Activated effector memory CD4-positive, alpha-beta T cell treated with anti-CD3 and anti-CD28 coated beads, Interleukin-2, amount 50 U/mL, for 16 hours (primary cell): ENCODE results near the gene PYGM.
A peak's percentile ranks its signal among the peaks of the same experiment; 100 is the strongest.

Source experiments
- DNase-seq: peaks from one replicate; pipeline ENCODE4 v3.0.0-alpha.2; 2020

The PYGM gene

DNA sequence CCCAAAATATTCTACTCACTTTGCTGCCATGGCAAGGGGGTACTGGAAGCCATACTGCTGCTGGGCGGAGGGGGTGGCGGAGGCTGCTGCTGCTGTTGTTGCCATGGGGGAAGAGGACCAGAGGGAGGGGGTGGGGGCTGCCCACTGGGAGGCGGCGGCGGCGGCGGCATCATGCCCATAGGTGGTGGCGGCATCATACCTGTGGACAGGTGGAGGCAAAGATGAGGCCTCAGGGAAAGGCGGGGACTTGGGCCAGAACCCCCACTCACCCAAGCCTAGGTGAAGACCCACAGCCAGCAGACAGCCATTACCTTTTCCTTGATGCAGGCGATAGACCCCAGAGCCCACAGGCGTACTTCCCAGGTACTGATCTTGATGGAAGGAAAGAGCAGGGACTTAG is 7.1 kb upstream of the PYGM start:
- DNase-seq = peak; percentile 57

DNA sequence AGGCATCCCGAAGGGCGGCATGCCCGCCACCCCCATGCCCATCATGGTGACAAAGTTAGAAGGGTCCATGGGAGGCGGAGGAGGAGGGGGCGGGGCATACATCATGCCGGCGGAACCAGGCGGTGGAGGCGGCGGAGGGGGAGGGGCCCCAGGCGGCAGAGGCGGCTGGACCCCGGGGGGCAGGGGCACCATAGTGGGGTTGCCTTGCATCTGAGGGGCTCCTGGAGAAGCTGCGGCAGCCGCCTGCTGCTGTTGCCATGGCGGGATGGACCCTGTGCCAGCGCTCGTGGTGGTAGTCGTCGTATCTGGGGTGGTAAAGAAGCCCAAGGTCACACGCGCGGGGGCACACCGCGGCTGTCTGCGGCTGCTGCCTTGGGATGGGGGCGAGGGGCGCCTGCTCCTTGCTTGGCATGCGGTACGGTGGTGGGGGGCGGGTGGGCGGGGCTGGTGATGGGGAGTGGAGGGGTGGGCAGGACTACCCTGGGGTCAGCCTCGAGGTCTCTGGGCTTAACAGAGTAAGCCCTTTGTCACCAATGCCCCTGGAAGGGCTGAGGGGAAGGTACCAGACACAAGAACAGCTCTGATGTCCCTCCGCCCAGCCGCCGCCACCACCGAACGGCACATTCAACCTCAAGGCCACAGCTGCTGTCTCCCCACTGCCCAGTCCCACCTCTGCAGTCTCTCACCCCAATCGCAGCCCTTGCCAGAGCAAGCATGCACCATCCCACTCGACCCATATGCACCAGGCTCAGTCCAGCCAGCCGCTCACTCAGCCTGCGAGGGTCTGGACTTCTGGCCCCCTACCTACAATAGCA is 6.3 kb upstream of the PYGM start:
- peak; percentile 65 for DNase-seq

DNA sequence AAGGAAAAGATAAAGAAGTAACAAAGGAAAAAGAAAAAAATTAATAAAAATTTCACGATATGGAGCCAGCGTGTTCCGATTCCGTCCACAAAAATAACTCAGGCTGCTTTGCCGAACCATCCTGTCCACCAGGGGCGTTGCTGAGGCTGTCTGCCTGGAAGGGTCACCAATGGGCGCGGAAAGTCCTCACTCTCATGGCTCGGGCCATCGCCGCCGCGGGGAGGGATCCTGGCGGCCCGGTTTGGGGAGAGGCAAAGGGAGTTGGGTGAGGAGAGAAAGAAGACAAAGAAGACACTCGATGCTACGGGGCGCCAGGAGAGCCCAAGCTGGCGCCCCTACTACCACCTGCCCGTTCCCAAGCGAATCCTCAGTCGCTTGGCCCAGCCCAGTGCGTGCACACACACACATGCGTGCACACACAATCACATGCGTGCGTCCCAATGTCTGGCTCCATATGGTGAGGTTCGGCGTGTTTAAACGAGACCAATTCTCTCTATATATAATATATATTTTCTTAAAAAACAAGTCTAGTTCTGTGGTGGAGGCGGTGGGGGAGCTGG is 5.6 kb upstream of the PYGM start:
- DNase-seq = peak; percentile 67

DNA sequence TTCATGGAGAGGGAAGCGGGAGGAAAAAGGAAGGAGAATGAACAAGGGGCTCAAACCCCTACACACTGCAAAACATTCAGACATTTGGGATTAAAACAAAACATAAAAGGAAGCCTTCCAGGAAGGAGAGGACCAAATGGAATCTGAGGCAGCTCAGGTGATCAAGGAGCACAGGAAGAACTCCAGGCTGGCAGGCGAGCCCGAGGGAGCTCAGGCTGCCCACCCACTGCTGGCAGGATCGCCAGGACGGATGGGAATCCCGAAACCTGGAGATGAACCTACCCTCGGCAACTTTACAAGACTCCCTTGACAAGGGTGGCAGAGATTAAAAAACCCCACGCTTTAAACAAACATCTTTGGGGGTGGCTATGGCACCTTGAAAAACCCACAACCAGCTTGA is 5.0 kb upstream of the PYGM start:
- peak; percentile 49 for DNase-seq

DNA sequence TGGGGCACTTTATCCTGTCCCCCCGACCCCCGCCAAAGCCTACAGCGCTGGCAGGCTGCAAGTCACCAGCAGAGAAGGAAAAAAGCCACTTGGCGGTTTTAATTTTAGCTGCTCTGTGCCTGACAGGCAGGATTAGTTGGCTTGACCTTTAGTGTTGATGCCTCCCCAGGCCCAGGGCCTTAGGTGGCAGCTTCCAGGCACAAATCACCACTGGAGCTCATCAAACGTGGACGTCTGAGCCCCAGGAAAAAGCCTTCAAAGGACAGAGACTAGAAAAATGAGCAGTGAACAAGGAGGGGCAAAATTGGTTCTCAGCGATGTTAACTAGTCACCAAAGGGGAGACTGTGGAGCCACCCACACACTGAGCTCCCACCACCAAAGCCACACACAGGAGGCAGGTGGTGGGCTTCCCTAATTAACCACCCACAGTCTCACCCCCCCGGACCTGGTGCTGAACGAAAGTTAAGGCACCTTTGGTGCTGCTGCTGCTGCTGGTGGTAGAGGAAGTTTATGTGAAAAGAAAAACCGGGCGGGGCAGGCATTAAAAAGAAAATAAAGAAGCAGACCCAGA is 4.4 kb upstream of the PYGM start:
- peak; percentile 82 for DNase-seq

DNA sequence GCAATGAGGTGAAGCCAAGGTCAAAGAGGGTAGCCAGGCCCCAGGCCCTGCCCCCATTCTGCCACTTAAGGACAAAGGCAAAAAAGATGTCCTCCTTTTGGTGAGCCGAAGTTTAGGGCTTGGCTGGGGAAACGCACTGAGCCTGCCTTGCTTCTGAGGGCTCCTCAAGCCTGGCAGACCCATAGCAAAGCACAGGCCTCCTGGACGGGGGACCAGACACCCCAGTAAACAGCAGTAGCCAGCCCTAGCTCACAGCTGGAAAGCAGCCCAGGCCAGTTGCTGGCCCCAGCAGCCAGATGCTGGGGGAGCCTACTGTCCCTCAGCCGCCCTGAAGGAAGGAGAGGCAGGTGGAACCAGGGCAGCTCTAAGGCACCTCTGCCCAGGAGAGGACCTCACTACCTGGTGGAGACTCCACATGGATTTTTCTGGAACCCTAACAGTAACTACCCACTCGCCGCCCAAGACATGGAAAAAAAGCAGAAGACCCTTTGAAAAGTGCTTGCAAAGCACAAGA is 3.8 kb upstream of the PYGM start:
- peak; percentile 67 for DNase-seq

DNA sequence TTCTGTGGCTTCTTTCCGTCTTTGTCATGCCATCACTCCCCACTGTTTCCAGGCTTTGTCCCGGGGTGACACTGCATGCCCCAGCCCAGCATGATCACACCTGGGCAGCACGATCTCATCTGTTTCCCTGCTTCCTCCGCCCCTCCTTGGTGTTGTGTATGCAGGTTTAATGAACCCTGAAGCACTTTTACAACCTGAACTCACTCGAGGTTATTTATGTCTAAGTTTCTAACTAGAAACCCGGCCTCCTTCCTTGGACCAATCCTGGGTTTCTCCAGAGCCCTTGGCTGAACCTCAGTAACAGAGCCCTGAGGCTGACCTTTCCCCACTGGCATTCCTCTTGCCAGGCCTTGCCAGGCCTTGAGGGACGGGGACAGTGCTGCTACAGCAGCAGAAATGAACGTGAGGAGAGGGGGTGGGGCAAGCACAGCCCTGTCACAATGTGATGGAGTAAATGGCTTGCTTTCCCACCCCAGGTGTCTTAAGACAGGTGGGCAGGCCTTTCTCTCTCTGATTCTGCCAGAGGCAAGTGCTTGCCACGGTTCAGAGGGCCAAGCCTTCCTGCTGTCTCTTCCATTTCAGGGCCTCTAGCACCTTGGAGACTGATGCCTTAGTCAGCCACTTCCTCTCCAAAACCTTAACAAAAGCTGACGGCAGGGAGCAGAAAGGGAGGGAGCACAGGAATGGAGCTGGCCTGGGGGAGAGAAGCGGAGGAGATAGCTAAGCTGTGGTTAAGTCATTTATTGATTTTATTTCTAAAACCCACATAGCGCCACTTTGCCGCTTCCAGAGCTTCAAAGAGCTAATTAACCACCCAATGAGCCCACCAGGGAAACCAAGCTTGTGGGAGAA is 3.1 kb upstream of the PYGM start:
- peak; percentile 65 for DNase-seq

DNA sequence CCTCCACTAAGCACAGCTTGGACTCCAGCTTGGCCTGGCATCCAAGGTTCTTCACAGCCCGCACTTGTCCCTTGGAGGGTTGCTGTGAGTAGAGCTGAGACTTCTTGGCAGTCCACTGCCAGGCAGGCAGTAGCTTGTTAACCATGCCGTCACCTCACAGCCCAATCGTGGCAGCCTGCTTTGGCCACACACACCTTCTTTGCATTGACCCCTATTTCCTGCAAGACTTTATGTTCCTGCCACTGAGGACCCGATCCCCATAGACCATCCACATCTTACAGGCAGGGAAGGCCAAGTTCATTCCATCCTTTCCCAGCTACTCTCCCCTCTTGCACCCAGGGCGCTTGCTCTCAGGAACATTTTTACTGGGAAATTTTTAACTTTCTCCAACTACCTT is 2.5 kb upstream of the PYGM start:
- DNase-seq = no peak

DNA sequence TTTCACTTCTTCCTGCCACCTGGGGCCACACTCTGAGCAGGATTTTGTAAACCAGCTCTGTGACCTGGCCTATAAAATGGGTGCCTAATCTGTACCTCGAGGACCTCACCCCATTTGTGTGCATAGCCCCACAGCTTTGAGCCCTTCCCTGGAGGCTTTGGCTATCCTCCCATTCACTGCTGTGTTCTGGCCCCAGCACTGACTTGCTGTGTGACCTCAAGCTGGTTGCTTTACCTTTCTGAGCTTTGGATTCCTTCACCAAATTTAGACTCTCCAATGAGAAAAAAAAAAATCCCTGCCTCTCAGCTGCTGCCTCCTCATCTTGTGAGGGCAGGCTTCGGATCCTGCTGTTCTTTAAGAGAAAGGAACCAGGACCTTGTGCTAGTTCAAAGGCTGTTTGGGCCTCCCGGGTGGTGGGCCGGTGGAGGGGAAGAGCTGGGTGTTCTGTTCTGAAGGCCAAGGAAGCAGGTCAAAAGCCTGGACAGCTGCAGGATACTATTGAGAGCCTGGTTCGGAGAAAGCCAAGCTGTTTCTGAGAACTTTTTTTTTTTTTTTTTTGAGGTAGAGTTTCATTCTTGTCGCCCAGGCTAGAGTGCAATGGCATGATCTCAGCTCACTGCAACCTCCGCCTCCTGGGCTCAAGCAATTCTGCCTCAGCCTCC is 1.1 kb upstream of the PYGM start:
- DNase-seq = no peak

DNA sequence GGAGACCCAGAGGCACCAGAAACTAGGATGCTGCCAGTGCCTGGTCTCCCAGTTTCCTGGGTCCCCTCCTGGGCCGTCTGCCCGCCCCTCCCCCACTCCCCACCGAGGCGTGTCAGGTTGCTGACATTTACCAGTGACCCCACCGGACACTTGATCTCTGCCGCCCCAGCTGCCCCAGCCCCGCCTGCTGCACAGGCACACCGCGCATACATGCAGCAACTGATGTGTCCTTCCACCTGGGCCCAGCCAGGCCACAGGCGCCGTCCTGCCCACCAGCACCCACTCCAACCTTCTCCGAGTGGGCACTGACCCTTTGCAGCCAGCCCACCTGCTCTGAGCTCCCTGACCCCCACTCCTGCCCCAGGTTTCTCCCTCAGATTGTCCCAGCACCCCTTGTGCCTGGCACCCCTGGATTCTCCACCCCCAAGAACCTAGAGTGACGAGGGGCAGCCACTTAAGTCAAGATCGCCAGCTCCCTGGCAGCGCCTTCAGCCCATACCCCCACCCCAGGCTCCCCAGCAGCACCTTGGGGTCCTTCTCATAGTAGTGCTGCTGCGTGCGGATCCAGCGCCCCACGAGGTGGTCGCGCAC is 548 bp downstream of the PYGM start:
- DNase-seq = peak; percentile 65

DNA sequence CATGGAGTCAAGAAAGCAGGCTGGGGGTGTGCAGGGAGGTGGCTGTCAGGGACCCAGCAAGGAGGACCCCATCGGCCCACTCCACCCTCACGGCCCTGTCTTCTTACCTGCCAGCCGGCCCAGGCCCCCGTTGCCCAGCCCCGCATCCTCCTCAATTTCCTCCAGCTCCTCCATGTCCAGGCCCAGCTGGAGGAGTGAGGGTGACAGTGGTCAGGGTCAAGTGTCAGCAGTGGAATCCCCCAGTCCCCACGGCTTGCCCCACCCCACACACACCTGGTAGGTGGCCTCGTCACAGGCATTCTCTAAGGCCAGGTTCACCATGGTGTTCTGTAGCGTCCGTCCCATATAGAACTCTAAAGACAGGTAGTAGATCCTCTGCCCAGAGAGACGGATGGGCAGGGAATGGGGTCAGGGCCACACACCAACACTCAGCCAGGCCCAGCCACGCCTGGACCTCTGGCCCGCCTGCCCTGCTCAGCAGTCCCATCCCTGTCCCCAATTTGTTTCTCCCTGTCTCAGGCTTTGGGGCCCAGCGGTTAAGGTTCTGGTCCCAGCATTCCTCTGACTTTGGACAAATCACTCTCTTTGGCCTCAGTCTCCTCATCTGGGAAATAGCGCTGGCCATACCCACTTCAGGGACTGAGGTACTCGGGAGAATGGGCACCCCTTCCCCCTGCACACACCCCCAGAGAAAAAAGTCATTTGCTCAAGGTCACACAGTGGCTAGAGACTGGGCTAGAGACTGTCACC is 1.3 kb downstream of the PYGM start:
- DNase-seq = peak; percentile 59

DNA sequence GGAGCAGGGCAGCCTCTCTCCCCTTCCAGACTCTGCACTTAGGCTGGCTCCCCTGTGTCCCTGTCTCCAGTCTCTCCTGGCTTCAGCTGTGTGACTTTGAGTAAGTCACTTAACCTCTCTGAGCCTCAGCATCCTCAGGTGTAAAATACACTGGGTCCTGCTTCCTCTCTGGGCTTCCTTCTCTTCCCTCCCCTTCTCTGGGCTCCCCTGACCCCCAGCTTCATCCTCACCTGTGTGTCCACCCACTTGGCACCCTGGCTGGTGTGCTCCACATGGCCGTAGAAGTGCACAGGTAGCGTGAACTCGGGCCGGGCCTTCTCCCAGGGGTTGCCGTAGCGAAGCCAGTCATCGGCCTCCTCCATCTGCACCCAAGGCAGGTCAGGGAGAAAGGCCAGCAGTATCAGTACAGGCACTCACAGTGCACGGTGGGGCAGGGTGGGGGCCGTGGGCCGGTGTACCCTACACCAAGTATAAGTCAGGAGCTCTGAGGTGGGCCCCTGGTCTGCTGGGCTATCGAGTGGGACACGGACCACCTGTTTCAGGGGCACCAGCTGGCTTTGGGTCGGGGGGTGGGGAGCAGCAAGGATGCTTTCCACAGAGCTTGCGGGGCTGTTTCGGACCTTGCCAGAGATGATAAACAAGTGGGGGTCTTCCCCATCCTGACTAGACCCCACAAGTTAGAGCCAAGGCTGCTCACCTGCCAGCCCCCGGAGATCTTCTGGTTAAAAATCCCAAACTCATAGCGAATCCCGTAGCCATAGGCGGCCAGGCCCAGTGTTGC is 2.0 kb downstream of the PYGM start:
- DNase-seq = no peak

DNA sequence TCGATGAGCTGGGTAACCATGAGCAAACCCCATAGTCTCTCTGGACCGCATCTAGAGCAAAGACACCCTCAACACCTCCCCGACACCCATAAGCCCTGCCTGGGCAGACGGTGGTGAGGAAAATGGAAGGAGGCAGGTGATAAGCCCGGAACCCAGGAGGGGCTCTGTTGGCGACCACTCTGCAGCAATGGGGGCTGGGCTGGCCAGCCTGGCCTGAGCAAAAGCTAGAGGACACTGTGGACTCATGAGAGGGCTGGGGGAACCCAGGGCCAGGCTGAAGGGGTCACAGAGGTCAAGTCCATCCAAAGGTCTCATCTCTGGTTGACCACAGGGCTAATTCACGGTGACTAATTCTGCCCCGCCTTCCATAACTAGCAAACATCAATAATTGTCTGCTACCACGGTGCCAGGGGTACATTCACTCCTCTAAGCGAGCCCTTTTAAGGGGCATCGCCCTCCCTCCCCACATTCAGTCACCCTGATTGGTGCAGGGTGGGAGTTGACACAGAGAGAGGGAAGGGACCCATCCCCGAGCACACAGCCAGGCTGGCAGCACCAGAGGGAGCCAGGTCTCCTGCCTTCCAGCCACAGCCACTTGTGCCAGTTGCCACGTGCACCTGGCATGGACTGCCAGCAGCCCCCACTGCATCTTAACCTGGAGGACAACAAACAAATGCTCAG is 4.0 kb downstream of the PYGM start:
- peak; percentile 60 for DNase-seq

DNA sequence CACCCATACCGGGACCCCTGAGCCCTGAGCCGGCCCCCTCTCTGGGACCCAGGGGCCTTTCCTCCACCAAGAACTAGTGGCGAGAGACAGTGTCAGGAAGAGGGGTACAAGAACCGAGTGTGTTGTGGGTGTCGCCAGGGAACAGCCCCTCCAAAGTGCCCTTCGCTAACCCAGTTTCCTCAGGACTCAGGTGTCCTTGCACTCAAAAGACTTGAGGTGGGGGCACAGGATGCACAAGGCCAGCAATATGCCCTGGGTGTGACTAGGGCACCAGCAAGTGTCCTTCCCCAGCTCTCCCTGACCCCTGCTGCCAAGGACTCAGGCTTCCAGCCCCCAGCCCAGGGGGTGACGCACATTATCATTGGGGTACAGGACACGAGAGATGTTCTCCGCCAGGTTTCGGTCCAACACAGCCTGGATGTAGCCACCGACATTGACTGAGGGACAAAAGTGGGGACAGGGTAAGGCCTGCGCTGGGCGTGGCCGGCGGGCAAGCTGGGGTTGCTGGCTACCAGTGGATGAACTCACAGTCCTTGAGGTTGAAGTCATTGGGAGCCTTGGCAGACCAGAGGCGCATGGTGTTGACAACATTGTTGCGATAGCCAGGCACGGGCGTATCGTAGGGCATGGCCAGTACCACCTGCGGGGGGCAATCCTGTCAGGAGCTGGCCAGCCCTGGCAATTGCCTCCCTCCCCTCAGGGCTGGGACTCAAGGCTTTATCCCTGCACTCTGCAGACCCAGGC is 4.7 kb downstream of the PYGM start:
- DNase-seq = peak; percentile 61

DNA sequence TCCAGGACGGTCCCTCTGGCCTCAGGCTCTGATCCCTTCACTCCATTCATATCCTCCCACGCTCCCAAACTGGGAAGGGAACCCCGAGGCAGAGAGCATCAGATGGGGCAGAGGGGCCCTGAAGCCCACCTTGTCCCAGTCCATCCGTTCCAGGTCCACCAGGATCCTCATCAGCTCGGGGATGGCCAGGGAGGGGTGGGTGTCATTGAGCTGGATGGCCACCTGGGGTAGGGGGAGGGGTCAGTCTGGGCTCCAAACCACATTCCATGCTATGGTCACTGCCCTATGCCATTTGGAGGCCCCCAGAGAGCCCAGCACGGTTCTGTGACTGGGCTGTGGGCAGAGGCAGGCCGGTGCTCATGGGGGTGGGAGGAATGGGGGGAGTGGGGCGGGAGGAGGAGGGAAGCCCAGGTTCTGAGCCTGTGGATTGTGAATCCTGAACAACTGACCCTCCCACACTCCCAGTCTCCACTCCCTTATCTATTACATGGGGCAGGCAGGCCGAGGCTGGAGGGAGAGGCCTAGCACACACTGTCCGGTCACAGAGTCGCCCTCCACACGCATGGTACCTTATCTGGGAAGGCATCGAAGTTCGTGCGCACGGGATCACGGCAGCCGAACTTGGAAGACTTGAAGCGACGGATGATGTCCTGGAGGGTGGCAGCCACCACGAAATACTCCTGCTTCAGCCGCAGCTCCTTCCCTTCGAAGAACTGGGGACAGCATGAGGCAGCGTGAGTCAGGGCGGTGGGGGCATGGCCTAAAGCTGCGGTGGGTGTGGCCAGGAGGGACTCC is 5.5 kb downstream of the PYGM start:
- no peak for DNase-seq

DNA sequence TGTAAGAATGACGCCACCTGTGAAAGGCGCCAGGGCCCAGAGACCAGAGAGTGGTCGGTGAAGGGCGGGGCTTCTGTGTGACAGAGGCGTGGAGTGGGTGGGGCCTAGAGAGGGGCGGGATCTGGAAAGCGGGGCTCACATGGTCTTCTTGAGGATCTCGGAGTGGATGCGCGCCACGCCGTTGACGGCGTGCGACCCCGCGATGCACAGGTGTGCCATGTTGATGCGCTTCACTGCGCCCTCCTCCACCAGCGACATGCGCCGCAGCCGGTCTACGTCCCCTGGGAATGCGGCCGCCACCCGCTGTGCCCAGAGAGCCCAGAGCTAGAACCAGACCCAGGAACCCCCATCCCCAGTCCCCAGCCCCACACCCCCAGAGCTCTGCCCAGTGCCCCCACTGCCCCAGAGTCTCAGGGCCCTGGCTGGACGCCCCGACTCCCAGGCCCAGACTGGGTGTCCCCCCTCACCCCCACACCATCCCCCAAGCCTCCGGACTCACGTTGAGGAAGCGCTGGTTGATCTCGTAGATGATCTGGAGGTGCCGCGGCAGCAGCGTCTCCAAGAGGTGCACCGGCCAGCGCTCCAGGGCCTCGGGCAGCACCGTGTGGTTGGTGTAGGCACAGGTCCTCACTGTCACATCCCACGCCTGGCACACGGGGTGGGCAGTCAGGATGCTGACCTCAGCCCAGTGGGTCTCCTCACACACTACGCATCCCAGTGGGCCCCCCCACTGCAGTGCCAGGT is 6.2 kb downstream of the PYGM start:
- no peak for DNase-seq

DNA sequence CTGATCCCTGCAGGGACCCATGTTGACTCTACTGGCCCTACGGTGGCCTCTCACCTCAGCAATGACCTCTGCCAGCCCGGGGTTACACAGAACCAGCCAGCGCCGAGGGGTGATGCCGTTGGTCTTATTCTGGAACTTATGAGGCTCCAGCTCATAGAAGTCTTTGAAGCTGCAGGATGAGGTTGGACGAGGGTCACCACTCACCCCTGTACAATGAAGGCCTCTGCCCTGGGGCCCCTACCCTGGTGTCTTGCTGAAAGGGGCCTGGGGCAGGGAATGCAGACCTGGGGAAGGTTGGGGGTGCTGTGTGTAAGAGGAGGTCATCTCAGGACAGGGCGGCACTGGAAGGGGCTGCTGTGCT is 6.8 kb downstream of the PYGM start:
- DNase-seq = no peak
